Endothelial cell of umbilical vein (primary cell): ENCODE measurements around the gene HPS3.

Source experiments
- EZH2 ChIP-seq: IDR thresholded peaks from 2 replicates; pipeline ENCODE4 v1.6.1; 2012; ENCODE audit warnings: borderline replicate concordance, low read depth, mild to moderate bottlenecking, moderate library complexity, low read length, inconsistent platforms; ENCODE audit not compliant: severe bottlenecking
- POLR2A ChIP-seq: IDR thresholded peaks from 2 replicates; pipeline ENCODE4 v1.6.1; 2012; ENCODE audit warnings: low read depth, mild to moderate bottlenecking, control low read depth, low read length
- POLR2AphosphoS5 ChIP-seq: IDR thresholded peaks from 2 replicates; pipeline ENCODE4 v1.6.1; 2012; ENCODE audit warnings: low read depth, mild to moderate bottlenecking, control low read depth, low read length, moderate library complexity; ENCODE audit not compliant: insufficient read depth
- TF ChIP-seq, protein P1 (sequence below), 2 donors: IDR thresholded peaks; 1 replicate in 1 of 2; 2 replicates in 1 of 2; pipeline ENCODE4 v1.5.1; 2011; ENCODE audit warnings: low read length in 2 of 2, mild to moderate bottlenecking in 2 of 2, moderate library complexity in 2 of 2, control low read depth in 1 of 2, inconsistent platforms in 1 of 2, low read depth in 1 of 2; ENCODE audit not compliant: insufficient read depth in 1 of 2; ENCODE audit errors: extremely low read depth in 1 of 2

GRCh38 chr3:149188494-149188893 lies 59.1 kb downstream of the HPS3 start:
- TF ChIP-seq EZH2, result no peak
- TF ChIP-seq POLR2A, result no peak
- no peak for TF ChIP-seq POLR2AphosphoS5
- TF ChIP-seq, protein P1, sequence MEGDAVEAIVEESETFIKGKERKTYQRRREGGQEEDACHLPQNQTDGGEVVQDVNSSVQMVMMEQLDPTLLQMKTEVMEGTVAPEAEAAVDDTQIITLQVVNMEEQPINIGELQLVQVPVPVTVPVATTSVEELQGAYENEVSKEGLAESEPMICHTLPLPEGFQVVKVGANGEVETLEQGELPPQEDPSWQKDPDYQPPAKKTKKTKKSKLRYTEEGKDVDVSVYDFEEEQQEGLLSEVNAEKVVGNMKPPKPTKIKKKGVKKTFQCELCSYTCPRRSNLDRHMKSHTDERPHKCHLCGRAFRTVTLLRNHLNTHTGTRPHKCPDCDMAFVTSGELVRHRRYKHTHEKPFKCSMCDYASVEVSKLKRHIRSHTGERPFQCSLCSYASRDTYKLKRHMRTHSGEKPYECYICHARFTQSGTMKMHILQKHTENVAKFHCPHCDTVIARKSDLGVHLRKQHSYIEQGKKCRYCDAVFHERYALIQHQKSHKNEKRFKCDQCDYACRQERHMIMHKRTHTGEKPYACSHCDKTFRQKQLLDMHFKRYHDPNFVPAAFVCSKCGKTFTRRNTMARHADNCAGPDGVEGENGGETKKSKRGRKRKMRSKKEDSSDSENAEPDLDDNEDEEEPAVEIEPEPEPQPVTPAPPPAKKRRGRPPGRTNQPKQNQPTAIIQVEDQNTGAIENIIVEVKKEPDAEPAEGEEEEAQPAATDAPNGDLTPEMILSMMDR (IDR thresholded peaks at IDR 0.05; ENCODE audit: extremely low read depth in 1 of 2, insufficient read depth in 1 of 2, low read depth in 1 of 2, low read length in 2 of 2), result no peak
